NCI-H2196 treated with DMSO at 0.1 percent for 48 hours (cell line): Measurements from ENCODE around the gene RAB20.
"Not testable (repeated sequence)": the region's sequence is repeated elsewhere in the genome, so short reads cannot be mapped to it uniquely, and the experiment has no call there.

Experiments used
- DNase-seq: peaks from one replicate; lab custom pipeline; 2025; ENCODE audit not compliant: unreplicated experiment; lab: John Stamatoyannopoulos, UW

Gene RAB20

DNA sequence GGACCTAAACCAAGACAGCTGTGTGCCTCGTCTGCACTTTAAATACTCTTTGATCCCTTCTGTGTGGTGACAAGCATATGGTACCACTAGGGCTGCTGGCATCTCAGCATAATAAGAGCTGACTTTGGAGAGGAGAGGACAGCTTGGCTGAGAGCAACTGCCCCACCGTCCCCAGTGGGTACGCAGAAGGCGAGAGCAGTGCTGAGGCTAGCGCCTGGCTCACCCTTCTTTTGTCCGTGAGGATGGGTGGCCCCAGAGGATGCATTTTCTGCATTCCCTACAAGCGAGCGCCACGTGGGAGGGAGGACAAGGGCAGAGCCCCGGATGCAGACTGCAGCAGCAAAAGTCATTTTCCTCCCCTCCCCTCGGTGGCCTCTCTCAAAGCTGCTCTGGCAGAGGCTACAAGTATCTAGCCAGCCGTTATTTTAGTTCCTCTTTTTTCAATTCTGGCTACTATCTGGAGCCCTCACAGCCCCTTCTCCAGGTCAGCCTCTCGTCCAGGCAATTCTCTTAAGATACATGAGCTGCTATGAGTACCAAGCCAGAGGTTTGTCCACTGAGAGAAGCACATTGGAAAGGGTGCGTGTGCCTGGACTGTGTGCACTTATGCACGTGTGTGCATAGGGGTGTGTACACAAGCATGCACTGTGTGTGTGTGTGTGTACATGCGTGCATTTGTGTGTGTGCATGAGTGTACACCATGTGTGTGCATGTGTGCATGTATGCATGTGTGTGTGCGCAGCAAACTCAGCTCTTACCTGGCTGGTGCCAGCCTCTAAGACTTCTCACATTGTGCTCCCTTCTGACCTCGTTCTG, 51.3 kb downstream of the RAB20 start:
- no peak for DNase-seq

DNA sequence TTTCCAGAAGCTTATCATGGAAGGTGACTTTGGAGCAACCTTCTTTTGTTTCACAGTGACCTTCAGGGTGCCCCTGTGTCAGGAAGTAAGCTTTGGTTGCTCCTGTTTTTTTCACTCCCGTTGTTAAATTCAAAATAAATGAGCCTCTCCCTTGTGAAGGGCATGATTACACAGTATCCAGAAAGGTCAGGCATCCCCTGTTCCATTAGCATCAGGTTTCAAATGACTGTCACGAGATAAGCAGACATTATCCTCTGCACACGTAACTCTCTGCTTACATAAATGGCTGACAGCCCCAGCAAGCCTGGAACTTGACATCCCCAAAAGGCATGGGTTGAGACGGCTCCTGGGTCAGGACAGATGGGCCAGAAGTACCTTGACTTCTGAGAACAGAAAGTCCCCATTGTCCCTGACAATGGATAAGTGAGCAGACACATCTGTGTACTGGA, 52.0 kb downstream of the RAB20 start:
- DNase-seq, result no peak

DNA sequence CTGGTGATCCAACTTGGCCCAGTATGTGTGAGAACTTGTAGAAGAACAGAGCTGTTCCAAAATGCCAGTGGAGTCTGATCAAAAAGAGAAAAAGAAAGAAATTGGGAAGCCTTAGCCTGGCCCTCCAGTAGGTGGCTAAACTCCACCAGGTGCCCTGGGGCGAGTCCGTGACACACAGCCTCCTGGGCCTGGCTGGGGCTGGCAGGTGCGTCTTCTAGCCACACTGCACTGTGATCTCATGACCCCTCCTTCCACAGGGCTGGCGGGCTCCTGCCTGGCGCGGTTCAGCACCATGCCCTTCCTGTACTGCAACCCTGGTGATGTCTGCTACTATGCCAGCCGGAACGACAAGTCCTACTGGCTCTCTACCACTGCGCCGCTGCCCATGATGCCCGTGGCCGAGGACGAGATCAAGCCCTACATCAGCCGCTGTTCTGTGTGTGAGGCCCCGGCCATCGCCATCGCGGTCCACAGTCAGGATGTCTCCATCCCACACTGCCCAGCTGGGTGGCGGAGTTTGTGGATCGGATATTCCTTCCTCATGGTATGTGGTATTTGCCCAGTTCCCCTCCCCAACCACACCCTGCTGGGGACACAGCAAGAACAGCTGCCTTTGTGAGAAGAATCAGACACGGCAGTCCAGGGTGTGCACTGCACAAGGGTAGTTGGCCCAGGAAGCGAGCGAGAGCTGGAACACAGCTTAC, 53.7 kb downstream of the RAB20 start:
- DNase-seq, result peak; percentile 35

DNA sequence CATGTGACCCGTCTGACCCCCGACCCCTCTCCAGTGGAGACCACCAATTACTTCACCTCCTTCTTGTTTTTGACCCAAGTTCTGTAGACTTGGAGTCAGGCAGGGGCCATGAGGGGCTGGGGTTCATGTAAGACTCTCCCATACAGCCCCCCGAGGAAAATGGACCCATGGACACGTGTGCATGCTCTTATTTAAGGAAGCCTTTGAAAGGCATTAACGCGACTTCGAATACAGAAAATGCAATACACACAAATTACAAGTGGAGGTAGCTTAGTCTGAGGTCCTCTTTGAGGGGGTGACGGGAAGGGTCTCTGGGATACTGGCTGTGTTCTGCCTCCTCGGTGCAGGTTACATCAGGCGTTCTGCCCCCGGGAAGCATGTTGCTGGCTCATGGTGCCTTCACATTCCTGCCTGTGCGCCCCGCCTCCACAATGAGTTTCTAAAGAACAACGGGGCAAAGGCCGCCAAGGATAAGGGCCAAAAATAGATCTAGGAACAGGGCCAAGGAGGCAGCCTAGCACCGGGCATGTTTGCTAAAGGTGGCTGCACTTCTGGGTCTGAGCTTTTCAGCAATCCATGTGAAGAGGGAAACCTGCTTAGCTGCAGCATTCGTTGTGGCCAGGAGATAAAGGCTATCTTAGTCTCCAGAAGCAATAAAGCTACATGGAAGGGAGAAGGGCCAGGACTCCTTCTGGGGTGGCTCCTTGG, 54.5 kb downstream of the RAB20 start:
- DNase-seq, result peak; percentile 26

DNA sequence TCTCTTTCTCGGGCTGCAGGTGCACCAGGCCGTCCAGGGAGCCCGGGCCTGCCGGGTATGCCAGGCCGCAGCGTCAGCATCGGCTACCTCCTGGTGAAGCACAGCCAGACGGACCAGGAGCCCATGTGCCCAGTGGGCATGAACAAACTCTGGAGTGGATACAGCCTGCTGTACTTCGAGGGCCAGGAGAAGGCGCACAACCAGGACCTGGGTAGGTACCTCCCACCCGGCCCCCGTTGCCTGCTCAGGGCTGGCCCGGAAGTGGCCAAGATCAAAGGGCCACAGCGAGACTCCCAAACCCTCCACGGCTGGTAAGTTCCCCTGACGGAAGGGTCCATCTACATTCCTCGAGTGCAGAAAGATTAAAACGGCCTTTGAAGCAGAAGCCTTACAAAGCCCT, 55.1 kb downstream of the RAB20 start:
- no peak for DNase-seq

DNA sequence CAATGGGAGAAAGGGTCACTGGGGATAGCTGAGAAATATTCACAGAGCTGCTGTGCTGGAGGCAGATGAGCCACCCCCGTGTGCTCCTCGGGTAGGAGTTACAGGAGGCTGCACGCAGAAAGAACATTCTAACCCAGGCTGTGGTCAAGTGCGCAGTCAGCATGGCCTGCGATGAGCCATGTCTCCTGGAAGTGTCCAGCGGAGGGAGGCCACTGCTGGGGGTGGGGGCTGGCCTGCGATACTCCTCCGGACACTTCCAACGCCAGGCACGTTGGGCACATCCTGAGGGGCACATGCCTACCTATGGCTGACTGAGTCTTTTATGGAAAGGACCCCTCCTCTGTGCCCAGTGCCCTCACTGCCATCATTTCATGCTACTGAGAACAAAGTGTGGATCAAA, 55.9 kb downstream of the RAB20 start:
- DNase-seq, result no peak

DNA sequence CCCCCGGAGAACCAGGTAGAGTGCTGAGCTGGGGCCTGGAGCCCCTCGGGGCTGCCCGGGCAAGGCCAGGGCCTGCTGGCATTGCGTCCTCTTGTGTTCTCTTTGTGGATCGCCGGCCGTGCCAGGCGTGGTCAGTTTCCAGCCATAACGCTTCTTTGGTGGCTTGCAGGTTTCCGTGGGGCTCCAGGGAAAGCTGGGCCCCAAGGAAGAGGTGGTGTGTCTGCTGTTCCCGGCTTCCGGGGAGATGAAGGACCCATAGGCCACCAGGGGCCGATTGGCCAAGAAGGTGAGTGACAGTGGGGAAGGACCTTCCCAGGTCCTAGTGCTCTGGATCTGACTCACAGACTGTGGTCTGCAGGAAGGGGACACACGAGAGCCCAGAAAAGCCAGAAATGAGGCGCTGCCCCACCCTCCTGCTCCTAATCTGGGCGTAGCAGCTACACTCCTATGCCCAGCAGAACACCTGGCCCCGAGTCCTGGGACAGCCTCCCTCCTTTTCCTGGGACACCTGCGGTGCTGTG, 57.5 kb downstream of the RAB20 start:
- no peak for DNase-seq

DNA sequence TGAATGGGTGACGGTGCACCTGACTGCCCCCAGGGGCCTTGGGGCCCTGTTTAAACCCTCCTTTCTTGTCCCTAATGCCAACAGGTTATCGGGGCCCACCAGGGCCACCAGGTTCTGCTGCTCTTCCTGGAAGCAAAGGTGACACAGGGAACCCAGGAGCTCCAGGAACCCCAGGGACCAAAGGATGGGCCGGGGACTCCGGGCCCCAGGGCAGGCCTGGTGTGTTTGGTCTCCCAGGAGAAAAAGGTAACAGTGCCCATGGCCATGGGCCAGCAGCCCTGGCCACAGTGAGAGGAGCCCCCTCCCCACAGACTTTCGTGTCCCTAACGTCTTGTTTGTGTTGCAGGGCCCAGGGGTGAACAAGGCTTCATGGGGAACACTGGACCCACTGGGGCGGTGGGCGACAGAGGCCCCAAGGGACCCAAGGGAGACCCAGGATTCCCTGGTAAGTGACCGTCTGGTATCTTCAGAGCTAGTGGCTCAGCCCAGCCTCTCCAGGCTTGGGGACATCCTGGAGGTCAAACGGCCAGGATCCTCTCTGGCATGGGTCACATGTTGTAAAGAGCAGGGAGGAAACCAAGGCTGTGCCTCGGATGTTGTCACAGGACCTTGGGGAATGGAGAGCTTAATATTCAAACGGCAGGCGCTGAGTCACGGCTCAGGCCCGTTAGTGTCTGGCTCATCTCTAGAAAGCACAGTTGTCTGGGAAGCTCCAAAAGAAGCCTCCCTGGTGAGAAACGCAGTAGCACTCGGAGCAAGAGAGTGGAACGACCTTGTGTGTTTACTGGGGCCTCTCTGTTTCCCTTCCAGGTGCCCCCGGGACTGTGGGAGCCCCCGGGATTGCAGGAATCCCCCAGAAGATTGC, 58.3 kb downstream of the RAB20 start:
- DNase-seq, result no peak

DNA sequence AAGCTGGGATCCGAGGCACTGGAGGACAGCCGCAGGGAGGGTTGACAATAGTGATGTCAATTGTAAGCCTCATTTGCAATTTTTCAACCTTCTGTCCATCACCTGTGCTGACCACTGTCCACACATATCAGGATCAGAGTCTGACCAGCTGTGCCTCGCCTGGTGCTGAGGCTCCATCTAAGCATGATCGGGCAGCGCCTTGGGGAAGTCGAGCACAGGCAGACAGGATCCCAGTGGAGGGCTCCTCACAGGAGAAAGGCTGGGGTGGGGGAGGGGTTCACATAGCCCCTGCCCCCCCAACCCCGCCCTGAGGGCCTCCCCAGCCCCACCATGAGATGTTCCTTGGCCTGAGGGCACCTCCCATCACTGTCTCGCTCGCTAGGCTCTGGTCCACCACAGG, 60.3 kb downstream of the RAB20 start:
- DNase-seq, result no peak

DNA sequence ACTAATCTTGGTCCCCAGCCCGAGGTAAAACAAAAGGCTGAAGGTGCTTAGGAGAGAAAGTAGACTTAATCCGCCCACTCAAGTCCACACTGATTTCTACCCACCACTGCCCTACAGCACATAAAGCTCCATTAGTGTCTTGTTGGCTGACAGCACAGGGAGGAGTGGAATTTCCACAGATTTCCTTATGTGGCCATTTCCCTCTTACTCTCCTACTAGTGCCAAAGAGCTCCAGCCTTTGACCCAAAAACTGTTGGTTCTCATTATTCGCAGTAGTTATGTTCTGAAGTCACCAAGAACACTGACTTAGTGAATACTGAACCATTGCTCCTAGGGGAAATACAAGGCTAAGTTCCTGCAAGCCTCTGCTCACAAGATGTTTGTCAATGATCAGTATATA, 61.2 kb downstream of the RAB20 start:
- DNase-seq, result no peak

DNA sequence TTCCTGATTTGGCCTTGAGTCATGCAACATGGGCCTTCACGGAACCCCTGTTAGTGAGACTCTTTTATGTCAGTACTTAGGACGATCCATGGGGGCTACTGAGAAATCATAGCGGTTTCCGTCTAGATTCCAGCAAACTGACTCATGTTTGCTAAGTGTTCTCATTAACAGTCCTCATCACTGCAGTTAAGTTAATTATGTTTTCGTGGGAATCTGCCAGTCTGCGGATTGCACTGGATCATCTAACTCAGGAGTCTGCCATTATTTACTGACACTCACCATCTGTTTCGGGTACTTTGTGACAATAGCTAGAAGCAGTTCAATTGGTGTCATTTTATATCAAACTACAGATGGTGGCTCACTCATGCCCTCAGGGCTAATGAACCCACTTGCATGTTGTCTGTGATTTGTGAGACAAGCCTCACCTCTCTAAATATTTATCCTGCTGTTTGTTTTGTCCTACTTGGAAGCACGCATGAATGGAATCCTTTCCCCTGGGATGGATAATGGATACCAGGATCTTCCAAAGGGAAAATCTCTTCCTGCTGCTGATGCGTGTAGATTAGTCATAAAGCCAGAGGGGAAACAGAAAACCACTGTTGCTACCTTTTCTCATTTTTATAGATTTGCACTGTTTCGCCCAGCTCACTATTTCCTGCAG, 61.8 kb downstream of the RAB20 start:
- no peak for DNase-seq

DNA sequence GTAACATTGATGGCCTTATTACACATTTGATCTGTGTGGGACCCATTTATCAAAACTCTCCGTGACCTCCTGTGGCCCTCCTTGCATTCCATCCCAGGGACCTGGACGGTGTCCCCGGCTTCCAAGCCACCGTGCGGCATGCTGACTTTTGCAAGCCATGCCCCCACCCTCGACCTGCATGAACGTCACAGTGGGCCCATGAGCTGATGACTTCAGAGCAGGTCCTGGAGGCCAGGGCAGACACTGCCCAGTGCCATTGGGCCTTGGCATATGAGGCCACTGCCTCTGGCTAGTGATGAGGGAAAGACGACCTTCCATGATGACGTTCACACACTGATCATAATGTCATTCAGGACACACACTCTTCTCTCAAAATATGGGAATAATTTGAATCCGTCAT, 62.8 kb downstream of the RAB20 start:
- DNase-seq, result no peak

DNA sequence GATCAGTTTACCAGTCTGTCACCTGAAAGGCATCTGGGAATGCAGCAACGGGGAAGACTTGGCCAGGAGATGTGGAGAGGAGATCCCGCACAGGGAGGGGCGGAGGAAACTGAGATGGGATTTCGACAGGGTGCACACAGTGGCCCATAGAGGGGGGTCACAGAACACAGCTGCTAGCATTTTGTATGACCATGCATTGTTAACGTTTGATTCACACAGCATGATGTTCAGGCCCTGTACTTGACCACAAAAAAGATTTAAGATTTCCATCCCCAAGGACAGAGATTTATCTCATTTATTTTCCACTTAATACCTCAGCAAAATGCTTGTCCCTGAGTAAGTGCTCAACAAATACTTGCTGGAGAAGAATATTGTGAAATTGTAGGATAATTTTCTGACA, 63.2 kb downstream of the RAB20 start:
- DNase-seq, result no peak

DNA sequence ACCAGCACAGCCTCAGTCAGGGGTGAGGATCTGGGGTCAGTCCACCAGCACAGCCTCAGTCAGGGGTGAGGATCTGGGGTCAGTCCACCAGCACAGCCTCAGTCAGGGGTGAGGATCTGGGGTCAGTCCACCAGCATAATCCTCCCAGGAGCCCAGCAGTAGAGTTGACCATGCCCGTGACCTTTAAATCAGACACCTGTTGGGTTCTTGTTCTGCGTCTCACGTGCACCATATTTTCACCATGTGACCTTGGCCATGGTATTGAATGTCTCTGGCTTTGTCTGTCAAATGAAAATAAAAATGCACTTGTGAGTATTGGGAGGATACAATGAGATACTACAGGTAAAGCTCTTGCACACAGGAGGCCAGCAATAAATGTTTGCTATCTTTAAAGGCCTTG, 63.6 kb downstream of the RAB20 start:
- not testable (repeated sequence) for DNase-seq

DNA sequence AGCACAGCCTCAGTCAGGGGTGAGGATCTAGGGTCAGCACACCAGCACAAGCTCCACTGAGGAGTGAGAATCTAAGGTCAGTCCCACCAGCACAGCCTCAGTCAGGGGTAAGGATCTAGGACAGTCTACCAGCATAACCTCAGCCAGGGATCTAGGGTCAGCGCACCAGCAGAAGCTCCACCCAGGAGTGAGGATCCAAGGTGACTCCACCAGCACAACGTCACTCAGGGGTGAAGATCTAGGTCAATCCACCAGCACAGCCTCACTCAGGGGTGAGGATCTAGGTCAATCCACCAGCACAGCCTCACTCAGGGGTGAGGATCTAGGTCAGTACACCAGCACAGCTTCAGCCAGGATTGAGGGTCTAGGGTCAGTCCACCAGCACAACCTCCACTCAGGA, 64.5 kb downstream of the RAB20 start:
- DNase-seq, result no peak

DNA sequence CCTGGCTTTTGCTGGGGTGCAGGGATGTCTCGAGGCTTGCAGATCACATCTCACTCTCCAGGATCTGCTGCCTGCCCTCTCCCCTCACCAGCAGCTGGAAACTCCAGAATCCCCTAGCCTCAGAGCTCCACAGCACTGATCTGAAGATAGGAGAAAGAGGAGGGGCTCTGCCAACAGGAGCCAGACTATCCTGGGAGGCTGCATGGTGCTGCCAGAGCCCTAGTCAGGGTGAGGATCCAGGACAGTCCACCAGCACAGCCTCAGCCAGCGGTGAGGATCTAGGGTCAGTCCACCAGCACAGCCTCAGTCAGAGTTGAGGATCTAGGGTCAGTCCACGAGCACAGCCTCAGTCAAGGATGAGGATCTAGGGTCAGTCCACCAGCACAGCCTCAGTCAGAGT, 65.2 kb downstream of the RAB20 start:
- DNase-seq, result no peak

DNA sequence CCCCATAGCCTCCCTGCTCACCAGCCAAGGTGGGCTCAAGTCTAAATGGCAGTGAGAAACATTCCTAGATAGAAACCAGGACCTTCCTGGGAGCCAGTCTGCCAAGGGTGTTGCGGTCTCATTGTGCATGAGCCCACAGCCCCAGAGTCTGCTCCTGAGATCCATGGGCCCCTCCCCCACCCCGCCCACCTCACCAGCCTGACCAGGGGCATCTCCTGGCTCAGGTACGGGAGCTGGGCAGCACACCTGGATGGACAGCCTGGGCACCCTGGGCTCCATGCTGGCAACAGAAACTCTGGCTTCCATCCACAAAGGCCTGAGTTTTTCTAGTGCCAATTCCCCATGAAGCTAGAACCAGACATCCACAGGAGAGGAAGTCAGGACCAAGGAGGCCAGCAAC, 65.6 kb downstream of the RAB20 start:
- DNase-seq, result no peak

DNA sequence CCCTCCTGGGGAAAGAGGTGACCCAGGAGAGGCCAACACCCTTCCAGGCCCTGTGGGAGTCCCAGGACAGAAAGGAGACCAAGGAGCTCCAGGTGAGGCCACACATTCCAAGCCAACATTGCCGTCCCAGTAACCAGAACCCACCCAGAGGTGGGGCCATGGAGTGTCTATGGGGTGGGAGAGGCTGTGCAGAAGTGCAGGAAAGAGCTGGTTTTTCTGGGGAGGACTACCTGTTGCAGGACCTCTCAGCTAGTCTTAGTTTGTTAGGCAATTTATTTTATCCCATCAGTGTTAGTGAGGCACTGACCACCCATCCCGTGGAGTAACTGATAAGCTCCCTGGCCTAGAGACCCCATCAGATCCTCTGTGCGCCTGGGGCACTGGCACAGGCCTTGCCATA, 66.1 kb downstream of the RAB20 start:
- no peak for DNase-seq

DNA sequence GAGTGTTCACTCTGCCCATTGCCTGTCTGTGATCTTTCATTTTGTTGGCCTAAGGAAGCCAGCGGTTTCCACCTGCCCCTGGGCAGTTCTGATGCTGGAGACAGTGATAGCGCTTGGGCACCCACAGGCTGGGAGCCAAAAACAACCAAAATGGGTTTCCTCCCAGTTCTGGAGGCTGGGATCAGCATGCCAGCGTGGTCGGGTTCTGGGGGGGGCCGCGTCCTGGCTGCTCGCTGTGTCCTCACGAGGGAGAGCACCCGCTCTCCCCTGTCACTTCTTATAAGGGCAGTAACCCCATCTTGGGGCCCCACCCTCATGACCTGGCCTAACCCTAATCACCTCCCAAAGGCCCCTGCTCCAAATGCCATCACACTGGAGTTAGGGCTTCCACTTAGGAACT, 67.9 kb downstream of the RAB20 start:
- no peak for DNase-seq
